ENCODE measurements around the gene DDX51. TPM values are rescaled to one million over a fixed set of nuclear protein-coding genes. Genes with fewer than 3 reads are reported as not detected.

The DDX51 gene
- total RNA-seq, 3 donors from 2014 or later (not counting 1 experiment from before 2014, with no cell fraction given) = 39.5 to 55.9 (median 54.2) TPM

DNA sequence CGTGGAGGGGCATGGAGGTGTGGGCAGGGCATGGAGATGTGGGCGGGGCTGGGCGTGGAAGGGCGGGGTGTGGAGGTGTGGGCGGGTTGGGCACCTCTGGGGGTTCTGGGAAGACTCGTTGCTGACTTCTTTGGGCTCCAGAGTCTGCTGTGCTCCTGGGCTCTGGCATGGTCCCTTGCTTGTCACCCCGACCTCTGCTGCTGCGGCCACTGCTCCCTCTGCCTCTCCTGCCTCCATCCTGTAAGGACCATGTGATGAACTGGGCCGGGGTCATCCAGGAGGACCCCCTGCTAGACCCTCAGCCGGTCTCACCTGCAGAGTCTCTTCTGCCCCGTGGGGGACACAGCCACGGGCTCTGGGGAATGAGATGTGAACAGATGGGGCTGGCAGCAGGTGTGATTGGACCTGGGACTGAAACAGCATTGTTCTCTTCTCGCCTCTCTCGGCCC, 15.5 kb upstream of the DDX51 start:
- H3K9me3 Mint-ChIP-seq = no peaks in the 10 kb centered on the region
- WGBS (ENCODE audit: insufficient coverage) = 90% methylated on average over 14 of the region's 14 CpGs
- H3K4me1 Mint-ChIP-seq = peaks cover 0 to 5% of the 10 kb centered on the region in 2 donors
- ATAC-seq = no peak
- Histone ChIP-seq H3K27ac (ENCODE audit: low read length) (no peak overlapping the region), H3K4me3 (ENCODE audit: low read length) (no peak overlapping the region), H3K9me3 (ENCODE audit: control insufficient read depth, insufficient read depth, low read length) (no peaks in the 10 kb centered on the region), H3K36me3 (ENCODE audit: control insufficient read depth, insufficient read depth, low read length) (peaks cover 10% of the 10 kb centered on the region), H3K27me3 (ENCODE audit: control insufficient read depth, insufficient read depth, low read length) (no peaks in the 10 kb centered on the region), H3K4me1 (ENCODE audit: control insufficient read depth, insufficient read depth, low read length) (peaks cover 17% of the 10 kb centered on the region)
- no peaks in the 10 kb centered on the region for H3K27me3 Mint-ChIP-seq (ENCODE audit: low read depth in 2 of 2)
- DNase-seq = no peak
- peak overlapping the region in 1 of 2 donors; percentile 13 for H3K27ac Mint-ChIP-seq
- intact Hi-C loops (cut with micrococcal nuclease) = loop anchor here (10.0 kb wide), 1 partner anchor 365 kb away; no protein-coding TSS in a partner anchor
- no peak overlapping the region for H3K4me3 Mint-ChIP-seq
- no peak for TF ChIP-seq CTCF (IDR thresholded peaks at IDR 0.05)
- no peaks in the 10 kb centered on the region for H3K36me3 Mint-ChIP-seq

DNA sequence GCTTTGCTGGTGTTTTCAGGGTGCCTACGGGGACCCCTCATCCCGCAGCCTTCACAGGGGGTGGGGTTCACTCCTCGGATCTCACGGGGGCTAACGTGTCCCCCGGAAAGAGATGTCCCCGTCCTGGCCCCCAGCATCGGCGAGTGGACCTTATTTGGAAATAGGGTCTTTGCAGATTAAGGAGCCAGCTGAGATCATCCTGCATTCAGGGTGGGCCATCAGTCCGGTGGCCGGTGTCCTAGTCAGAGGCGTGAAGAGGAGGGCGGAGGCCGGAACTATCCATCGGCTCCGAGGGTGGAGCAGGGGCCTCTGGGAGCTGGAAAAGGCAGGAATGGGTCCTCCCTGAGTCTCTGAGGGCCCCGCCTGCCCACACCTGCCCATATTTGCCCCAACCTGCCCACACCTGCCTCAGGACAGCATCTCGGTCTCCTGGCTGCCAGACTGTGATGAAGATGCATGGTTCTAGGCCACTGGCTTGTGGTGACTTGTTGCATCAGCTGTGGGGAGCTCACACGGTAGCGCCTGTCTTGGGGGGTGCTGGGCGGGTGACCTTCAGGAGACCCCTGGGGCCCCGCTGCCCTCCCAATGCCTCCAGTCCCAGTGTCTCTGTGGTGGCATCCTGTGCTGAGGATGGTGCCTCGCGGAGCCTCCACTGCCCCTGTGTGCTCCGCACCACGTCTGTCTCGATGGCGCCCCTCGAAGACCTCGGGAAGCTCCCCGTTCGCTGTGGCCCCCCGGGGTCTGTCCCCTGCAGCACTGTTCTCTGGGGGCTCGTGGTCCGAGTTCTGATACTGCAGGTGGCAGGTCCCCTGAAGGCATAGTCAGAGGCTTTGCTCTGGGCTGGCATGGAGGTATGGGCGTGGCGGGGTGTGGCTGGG, 14.8 kb upstream of the DDX51 start:
- no peak overlapping the region for H3K4me3 ChIP-seq (ENCODE audit: low read length)

GRCh38 chr12:132157733-132158409, 13.8 kb upstream of the DDX51 start:
- WGBS (ENCODE audit: insufficient coverage) = 94% methylated on average over 5 of the region's 5 CpGs
- H3K4me1 Mint-ChIP-seq = peaks cover 0 to 5% of the 10 kb centered on the region in 2 donors
- Histone ChIP-seq H3K9me3 (ENCODE audit: control insufficient read depth, insufficient read depth, low read length) (no peaks in the 10 kb centered on the region), H3K4me3 (ENCODE audit: low read length) (no peak overlapping the region), H3K27ac (ENCODE audit: low read length) (no peak overlapping the region), H3K27me3 (ENCODE audit: control insufficient read depth, insufficient read depth, low read length) (no peaks in the 10 kb centered on the region), H3K4me1 (ENCODE audit: control insufficient read depth, insufficient read depth, low read length) (peaks cover 20% of the 10 kb centered on the region), H3K36me3 (ENCODE audit: control insufficient read depth, insufficient read depth, low read length) (peaks cover 10% of the 10 kb centered on the region)
- intact Hi-C loops (cut with micrococcal nuclease) = loop anchor here (10.0 kb wide), 1 partner anchor 367 kb away; no protein-coding TSS in a partner anchor
- no peaks in the 10 kb centered on the region for H3K9me3 Mint-ChIP-seq
- no peaks in the 10 kb centered on the region for H3K27me3 Mint-ChIP-seq (ENCODE audit: low read depth in 2 of 2)
- no peak overlapping the region for H3K27ac Mint-ChIP-seq
- H3K36me3 Mint-ChIP-seq = no peaks in the 10 kb centered on the region
- TF ChIP-seq CTCF (IDR thresholded peaks at IDR 0.05) = no peak
- no peak overlapping the region for H3K4me3 Mint-ChIP-seq
- ATAC-seq (no peak), DNase-seq (no peak)

More for the DNA sequence above, 14.8 kb upstream of the DDX51 start:
- Histone ChIP-seq H3K4me1 (ENCODE audit: control insufficient read depth, insufficient read depth, low read length) (peaks cover 23% of the 10 kb centered on the region), H3K27ac (ENCODE audit: low read length) (no peak overlapping the region), H3K9me3 (ENCODE audit: control insufficient read depth, insufficient read depth, low read length) (no peaks in the 10 kb centered on the region), H3K27me3 (ENCODE audit: control insufficient read depth, insufficient read depth, low read length) (no peaks in the 10 kb centered on the region), H3K36me3 (ENCODE audit: control insufficient read depth, insufficient read depth, low read length) (peaks cover 10% of the 10 kb centered on the region)
- no peak for ATAC-seq
- no peak overlapping the region for H3K27ac Mint-ChIP-seq
- no peaks in the 10 kb centered on the region for H3K27me3 Mint-ChIP-seq (ENCODE audit: low read depth in 2 of 2)
- peaks cover 0 to 10% of the 10 kb centered on the region in 2 donors for H3K4me1 Mint-ChIP-seq
- 93% methylated on average over 37 of the region's 37 CpGs for WGBS (ENCODE audit: insufficient coverage)
- DNase-seq = no peak
- H3K9me3 Mint-ChIP-seq = no peaks in the 10 kb centered on the region
- no peak overlapping the region for H3K4me3 Mint-ChIP-seq
- intact Hi-C loops (cut with micrococcal nuclease) = loop anchor here (10.0 kb wide), 1 partner anchor 366 kb away; no protein-coding TSS in a partner anchor
- no peak for TF ChIP-seq CTCF (IDR thresholded peaks at IDR 0.05)
- no peaks in the 10 kb centered on the region for H3K36me3 Mint-ChIP-seq
